OCI-LY3 (cell line): Measurements from ENCODE around the gene SMYD3.

ENCODE experiments used
- CTCF ChIP-seq: fragments of 200-600, 300-600 bp; sonication (generic); IDR thresholded peaks from 2 replicates; pipeline ENCODE4 v1.5.1; 2014; ENCODE audit warnings: antibody characterized with exemption, low read length, low read depth
- EZH2phosphoT487 ChIP-seq: fragments of 200-600 bp; shearing (Covaris generic); IDR thresholded peaks from 2 replicates; pipeline ENCODE4 v1.6.1; 2018; ENCODE audit warnings: antibody characterized with exemption, mixed run types, low read depth

- TF ChIP-seq CTCF (no peak), EZH2phosphoT487 (no peak)
Measured at GRCh38 chr1:246106342-246106763, 400.7 kb downstream of the SMYD3 start.
